NOMO-1 (cell line): ENCODE measurements around the gene RC3H2.
"Not testable (repeated sequence)": the region's sequence is repeated elsewhere in the genome, so short reads cannot be mapped to it uniquely, and the experiment has no call there.

ENCODE experiments used
- DNase-seq, 2 experiments: peaks; one replicate each; lab custom pipeline; 2025; ENCODE audit not compliant: unreplicated experiment in 2 of 2; lab: John Stamatoyannopoulos, UW

The RC3H2 gene

DNA sequence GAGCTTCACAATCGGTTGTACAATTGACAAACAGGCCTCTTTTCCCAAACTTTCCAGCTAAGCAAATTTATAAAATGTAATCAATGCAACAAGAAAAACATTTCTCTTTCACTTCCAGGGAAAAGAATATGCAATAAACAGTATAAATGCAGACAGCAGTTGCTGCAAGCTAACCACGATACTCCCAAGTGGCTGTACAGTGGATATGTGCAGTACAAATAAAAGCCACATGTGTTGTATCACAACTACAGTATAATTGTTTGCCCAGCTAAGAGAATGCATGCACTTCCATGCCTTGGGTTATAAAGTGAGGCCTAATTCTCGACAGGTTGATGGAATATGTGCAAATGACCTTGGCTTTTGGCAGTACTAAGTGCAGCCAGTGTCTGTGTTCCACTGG, 60.0 kb downstream of the RC3H2 start:
- no peak for DNase-seq

DNA sequence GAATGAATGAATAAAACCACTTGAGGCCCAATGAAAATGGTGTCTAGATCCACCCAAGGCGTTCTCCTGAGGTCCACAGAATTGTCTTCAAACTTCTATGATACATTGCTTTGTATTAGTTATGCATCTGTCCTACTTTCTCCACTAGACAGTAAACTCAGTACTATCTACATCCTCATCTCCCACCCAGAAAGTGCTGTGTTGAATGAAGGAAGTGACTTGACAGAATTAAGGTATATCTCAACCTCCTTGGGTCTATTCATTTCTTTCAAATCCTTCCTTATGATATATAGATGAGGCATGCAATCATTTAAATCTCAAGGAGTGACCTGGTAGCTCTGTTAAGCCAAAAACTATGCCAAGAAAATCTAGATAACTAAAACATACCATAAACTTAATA, 61.0 kb downstream of the RC3H2 start:
- DNase-seq = no peak

DNA sequence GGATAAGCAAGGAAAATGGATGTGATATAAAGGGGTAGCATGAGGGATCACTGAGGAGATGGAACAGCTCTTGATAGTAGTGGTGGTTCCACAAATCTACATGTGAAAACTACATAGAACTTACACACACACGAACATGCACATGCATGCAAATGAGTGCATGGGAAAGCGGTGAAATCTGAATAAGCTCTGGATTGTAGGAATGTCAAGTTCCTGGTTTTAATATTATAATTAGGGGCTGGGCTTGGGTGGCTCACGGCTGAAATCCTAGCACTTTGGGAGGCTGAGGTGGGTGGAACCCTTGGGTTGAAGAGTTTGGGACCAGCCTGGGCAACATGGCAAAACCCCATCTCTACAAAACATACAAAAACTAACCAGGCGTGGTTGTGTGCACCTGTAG, 63.7 kb downstream of the RC3H2 start:
- no peak for DNase-seq

DNA sequence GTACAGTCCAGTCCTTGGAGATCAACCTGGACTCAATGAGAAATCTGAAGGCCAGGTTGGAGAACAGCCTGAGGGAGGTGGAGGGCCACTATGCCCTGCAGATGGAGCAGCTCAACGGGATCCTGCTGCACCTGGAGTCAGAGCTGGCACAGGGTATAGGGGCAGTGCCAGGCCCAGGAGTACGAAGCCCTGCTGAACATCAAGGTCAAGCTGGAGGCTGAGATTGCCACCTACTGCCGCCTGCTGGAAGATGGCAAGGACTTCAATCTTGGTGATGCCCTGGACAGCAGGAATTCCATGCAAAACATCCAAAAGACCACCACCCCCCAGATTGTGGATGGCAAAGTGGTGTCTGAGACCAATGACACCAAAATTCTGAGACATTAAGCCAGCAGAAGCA, 66.7 kb downstream of the RC3H2 start:
- DNase-seq = not testable (repeated sequence)

DNA sequence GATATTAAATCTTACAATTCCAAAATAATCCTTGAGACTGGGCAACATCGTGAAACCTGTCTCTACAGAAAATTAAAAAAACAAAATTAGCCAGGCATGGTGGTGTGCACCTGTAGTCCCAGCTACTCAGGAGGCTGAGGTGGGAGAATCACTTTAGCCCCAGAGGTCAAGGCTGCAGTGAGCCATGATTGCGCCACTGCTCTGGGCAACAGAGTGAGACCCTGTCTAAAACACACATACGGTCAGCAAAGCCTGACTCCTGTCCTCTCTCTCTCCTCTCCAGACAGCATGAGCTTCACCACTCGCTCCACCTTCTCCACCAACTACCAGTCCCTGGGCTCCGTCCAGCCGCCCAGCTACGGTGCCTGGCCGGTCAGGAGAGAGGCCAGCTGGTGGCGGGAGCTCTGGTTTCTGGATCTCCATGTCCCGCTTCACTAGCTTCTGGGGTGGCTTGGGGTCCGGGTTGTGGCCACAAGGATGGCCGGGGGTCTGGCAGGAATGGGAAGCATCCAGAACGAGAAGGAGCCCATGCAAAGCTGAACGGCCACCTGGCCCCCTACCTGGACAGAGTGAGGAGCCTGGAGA, 67.8 kb downstream of the RC3H2 start:
- no peak for DNase-seq

DNA sequence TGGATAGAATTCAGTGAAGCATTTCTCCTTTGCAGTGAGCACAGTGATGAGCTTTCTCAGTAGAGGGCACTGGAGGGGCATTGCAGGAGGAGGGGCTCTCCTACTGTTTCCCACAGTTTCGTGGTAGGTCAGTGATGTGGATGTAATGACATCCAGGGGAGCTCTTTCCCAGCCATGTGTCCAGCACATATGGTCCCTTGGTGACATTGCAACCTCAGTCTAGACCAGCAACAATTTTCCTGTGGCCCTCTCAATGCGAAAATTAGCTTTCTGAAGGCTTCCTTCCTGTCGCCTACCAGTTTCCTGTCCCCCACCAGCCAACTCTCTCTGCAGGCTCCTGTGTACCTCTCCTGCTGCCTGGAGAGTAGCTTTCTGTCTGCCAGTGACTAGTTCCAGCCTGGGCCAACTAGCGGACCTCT, 69.8 kb downstream of the RC3H2 start:
- DNase-seq = no peak

DNA sequence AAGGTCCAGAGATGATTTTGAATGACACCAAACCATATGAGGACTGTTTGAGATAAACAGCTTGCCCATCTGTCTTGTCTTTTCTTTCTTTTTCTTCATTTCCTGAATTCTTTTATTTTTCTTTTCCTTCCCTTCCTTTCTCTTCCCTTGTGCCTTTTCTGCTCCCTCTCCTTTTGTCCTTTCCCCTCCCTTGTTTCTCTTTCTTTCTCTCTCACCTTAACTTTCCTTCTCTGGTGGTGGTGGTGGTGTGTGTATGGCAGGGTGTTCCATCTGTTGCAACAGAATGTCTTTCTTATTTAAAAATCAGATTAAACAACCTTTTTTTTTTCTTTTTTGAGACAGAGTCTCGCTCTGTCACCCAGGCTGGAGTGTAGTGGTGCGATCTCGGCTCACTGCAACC, 73.0 kb downstream of the RC3H2 start:
- DNase-seq = no peak

DNA sequence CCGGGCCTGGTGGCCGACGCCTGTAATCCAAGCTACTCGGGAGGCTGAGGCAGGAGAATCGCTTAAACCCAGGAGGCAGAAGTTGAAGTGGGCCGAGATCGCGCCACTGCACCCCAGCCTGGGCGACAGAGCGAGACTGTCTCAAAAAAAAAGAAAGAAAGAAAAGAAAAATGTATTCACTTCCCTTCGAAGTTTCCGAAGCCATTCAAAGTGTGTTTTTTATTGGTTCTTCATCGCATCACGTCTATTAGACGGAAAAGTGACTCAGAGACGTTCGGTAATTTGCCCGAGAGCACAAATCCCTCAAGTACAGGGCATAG, 76.2 kb downstream of the RC3H2 start:
- not testable (repeated sequence) for DNase-seq

DNA sequence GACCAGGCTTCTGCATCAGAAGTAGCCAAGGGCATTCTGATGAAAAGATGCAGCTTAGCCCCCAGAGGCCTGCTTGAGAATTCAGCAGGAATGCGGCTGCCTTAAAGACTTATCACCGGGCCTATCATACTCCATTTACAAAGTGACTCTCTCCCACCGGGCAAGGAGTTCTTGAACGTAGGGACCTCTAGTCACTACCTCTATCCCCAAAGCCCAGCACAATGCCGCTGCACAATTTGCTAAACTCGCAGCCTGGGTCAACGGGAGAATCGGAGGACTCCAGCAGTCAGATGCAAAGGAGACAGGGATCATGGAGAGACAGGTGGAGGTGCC, 77.4 kb downstream of the RC3H2 start:
- DNase-seq = no peak

DNA sequence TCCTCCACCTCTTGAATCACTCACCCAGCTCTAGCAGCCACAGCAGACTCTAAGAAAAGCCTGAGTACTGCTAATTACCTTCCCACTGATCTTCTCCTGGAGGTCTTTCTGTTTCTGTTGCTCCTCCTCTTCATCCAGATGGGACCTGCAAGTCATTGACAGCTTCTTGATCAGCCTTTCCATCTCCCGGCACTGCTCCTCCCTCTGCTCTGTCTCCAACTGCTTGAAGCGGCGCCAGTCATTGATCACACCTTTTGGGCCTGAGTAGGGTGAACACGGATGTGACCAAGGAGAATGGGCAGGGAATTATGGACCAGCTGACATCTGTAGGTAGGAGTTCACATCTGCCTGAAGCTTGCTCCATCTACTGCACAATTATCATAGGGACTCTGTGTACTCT, 82.2 kb downstream of the RC3H2 start:
- no peak for DNase-seq

DNA sequence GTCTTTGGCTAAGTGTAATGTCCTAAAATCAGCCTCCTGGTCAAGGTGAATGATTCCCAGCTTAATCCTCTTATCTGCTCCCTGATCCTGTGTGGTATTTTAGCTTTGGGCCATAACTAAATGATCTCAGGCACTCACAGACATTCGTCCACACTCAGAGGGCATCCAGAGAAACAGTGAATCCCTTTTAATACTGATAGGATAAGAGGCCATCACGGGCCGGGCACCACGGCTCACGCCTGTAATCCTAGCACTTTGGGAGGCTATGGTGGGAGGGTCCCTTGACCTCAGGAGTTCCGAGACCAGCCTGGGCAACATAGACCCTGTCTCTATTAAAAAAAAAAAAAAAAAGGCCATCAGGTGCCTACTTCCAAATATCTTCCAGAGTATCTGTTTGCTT, 83.1 kb downstream of the RC3H2 start:
- no peak for DNase-seq

DNA sequence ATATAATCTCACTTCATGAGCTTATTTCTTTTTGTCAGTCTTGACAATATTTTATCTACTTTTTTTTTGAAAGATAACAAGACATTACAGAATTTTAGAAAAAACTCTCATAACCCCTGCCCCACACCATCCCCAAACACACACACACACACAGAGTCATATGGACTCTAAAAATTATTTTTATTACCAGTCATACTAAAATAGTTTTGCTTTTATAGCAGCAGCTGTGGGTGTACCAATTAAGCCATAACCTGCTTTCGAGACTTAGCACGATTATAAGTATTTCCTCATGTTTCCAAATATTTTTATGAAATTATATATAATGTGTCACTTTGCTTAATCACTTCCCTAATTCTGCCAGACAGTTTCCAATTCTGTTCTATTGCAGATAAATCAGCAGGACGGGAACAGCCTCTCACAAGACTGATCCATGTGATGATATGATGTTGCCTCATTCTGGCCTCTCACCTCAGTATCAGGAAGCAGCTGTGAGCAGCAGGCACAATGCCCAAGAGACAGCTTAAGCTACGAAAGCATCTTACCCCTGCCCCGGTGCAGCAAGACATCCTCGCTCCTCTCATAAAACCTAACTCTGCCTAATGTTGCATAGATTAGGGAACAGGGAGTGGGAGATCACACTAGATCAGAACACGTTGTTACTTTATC, 83.7 kb downstream of the RC3H2 start:
- peak; percentile 75 to 96 for DNase-seq

DNA sequence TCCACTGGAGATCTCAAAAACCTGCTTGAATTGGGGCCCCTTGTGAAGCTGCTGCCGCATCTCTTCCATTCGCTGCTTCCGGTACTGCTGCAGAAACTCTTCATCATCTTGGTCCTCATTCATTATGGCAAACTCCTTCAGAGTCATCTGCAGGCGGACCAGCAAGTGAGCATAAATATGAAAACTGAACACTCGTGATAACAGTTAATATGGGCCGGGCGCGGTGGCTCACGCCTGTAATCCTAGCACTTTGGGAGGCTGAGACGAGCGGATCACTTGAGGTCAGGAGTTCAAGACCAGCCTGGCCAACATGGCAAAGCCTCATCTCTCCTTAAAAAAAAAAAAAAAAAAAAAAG, 84.7 kb downstream of the RC3H2 start:
- DNase-seq = no peak

DNA sequence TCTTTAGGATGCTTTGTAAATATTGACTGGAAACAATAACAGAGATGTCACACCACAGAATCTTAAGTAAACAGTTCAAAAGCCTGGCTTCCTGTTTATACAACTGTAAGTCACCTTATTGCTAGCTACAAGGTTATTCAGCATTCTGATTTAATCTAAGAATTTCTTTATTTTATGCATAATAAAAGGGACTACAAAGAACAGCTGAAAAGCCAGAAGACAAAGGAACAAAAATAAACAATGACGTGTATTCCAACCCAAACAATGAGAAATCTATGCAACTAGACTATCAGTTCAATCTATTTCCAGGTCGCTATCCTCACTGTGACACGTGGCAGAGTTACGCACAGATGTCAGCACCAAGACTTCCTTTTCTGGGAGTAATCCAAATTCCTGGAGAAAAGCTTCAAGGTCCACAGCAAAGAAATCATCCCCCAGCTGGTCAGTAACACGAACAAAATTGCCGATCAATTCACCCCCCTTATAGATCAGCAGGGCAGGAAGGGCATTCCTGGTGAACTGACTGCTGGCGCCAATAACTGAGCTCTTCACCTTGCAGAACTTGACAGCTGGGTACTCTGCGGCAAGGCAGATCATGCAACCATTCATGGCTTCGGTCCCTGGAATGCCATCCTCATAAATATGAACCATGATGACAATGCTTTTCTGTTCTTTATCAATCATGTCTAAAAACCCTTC, 85.2 kb downstream of the RC3H2 start:
- no peak for DNase-seq

DNA sequence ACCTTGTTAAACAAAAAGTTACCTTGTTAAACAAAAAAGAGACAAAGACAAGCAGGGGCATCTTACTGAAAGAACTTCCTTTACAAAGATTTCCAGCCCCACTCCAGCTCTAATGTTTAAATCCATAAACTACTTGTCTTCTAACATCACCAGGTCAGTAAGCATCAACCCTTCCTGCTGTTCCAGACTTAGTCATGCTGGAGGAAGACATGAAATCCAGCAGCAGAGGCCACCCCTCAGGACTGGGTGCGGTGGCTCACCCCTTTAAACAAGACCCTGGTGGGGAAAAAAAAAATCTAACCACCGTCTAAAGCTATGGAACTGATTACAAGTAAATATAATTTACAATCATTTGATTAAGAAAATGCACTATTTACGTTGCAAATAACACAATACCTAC, 85.8 kb downstream of the RC3H2 start:
- DNase-seq = no peak

DNA sequence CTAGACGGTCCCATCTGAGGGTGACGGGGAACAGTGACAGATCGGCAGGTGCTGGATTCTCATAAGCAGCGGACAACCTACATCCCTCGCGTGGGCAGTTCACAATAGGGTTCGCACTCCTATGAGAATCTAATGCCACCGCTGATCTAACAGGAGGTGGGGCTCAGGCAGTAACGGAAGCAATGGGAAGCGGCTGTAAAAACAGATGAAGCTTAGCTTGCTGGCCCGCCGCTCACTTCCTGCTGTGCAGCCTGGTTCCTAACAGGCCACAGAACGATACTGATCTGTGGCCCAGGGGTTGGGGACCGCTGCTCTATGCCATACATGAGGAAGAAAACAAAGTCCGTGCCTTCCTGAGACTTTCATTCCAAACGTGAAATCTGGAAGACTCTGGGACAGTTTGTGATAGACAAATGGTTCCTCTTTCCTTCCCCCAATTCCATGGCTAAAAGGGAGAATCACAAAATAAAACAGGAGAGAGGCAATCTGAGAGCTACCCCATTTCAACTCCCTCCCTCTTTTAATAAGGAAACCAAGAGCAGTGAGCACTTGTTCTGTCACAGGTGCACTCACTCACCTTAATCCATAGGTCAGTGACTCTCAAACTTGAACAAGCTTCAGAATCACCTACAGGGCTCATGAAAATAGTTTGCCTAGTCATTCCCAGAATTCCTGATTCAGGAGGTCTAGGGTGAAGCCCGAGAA, 88.8 kb downstream of the RC3H2 start:
- DNase-seq = no peak

DNA sequence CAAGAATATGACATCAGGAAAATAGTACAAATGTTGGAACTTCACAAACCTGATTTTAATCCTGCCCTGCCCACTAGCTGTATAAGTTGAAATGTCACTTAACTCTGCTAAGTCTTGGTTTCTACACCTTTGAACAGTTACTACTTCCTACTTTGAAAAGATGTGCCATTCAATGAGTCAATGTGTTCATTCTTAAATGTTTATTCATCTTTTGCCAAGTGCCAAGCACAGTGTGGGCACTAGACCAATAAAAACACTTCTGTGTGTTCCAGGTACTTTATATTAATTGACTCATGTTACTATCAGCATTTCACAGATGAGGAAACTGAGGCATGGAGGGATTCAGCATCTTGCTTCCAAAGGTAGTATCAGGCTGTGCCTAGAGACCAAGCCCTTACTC, 89.6 kb downstream of the RC3H2 start:
- no peak for DNase-seq

DNA sequence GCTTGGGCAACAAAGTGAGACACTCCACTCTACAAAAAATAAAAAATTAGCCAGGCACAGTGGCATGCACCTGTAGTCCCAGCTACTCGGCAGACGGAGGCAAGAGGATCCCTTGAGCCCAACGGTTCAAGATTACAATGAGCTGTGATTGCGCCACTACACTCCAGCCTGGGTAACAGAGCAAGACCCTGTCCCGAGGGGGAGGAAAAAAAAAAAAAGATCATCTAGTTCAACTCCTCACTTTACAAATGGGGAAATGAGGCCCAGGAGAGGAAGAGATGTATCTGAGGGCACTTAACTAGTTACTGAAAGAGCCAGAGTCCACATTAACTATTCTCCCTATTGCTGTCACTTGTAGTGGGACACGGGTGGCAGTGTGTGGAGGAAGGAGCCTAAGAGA, 90.6 kb downstream of the RC3H2 start:
- peak; percentile 30 to 61 for DNase-seq

DNA sequence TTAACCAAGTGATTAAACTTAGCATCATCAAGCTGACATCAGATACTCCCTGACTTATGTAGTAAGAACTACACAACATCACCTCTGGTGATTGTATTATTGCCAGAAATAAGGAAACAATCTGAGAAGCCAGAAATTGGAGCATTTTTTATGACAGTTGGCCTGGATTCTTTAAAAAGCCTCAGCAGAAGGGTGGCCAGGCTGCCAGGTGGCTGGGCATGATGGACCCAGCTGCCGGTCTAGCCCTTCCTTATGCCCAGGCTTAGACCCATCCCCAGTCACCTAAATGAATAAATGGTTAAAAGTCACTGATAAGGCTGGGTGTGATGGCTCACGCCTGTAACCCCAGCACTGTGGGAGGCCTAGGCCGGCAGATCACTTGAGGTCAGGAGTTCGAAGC, 92.4 kb downstream of the RC3H2 start:
- DNase-seq = no peak

DNA sequence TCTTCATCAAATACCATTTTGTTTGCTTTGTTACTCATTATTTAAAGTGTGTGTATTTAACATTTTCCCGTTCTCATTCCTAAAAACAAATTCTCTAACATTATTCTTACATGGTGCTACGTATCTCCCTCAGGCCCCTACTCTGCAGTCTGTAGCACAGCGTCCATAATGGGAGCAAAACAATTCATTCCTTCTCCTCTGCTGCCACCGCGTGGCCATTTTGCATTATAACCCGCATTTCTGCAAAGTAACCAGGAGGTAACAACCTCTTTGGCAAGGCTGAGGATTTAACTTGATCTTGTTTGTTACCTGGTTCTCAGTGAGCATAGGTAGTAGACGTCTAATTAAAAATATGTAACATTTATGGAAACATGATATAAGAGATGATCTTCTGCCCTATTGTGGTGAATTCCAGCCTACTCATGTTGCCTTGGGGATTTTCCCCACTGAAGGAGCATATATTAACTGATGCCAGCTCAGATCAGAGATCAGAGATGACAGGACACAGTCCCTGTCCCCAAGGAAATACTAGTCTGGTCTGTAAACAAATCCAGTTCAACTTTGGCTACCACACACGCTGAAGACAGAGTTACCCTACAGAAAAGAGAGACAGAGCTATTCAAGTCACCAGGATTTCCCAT, 94.7 kb downstream of the RC3H2 start:
- DNase-seq = peak; percentile 21 to 74

DNA sequence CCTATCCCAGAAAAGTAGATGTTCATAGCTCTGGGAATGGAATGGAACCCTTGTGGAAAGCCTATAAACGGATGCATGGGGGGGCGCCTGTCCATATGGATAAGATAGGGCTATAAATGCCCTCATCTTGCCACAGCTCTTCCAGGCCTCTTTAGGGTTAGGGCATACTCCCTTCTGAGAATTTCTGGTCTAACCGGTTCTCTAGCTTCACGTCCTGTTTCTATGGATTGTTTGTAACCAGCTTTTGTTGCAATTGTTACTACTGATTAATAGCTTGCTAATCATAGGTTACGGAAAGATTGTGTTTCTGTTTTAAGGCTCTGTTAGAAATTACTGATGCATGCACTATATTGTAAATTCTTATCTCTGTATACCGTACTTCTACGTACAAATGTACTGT, 95.9 kb downstream of the RC3H2 start:
- not testable (repeated sequence) for DNase-seq

DNA sequence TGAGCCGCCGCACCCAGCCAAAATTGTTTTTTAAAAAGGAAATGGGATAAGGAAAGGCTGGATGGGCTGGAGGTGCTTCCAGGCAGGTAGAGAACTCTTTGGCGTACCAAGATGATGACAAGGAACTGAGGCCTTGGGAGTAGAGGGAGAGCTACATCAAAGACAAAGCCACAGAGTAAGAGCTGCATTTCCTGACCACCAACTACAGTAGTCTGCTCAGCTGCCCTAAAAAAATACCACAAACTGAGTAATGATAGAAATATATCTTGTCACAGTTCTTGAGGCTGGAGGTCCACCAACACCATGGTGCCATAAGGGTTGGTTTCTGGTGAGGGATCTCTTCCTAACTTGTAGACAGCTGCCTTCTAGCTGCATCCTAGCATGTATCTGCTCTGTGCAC, 97.0 kb downstream of the RC3H2 start:
- no peak for DNase-seq
